Neural cell (in vitro differentiated cells): ENCODE results near the gene KIF6. TPM values are rescaled to one million over a fixed set of nuclear protein-coding genes. Genes with fewer than 3 reads are reported as not detected.

Source experiments
- H2AFZ ChIP-seq: fragments of 200-600, 300-800 bp; sonication (generic), shearing (Covaris generic); 2 replicates; pipeline ENCODE4 v1.6.0; 2014; ENCODE audit warnings: low read depth, mild to moderate bottlenecking, antibody characterized with exemption, low read length, moderate library complexity
- H3F3A ChIP-seq: fragments of 200-600 bp; shearing (Covaris generic); 2 replicates; pipeline ENCODE4 v1.6.1; 2016; ENCODE audit warnings: mild to moderate bottlenecking, moderate library complexity, mixed read lengths, antibody characterized with exemption, low read length; ENCODE audit not compliant: insufficient read depth, poor library complexity, severe bottlenecking
- H3K27ac ChIP-seq: fragments of 200-600, 300-800 bp; sonication (generic), shearing (Covaris generic); 2 replicates; pipeline ENCODE4 v1.5.1; 2014; ENCODE audit warnings: mild to moderate bottlenecking, low read length, moderate library complexity
- H3K27me3 ChIP-seq: fragments of 300-800, 200-600 bp; sonication (generic), shearing (Covaris generic); 2 replicates; pipeline ENCODE4 v1.6.0; 2014; ENCODE audit warnings: mild to moderate bottlenecking, low read depth, low read length, moderate library complexity; ENCODE audit not compliant: insufficient read depth
- H3K36me3 ChIP-seq: fragments of 300-800, 200-600 bp; sonication (generic), shearing (Covaris generic); 2 replicates; pipeline ENCODE4 v1.5.1; 2014; ENCODE audit warnings: mild to moderate bottlenecking, antibody characterized with exemption, low read length, moderate library complexity; ENCODE audit not compliant: insufficient read depth
- H3K4me2 ChIP-seq: fragments of 300-800, 200-600 bp; sonication (generic), shearing (Covaris generic); 2 replicates; pipeline ENCODE4 v1.6.0; 2014; ENCODE audit warnings: mild to moderate bottlenecking, low read length
- H3K4me3 ChIP-seq: fragments of 300-800, 200-600 bp; sonication (generic), shearing (Covaris generic); 2 replicates; pipeline ENCODE4 v1.5.1; 2014; ENCODE audit warnings: mild to moderate bottlenecking, low read length, moderate library complexity
- H3K79me2 ChIP-seq: fragments of 200-600 bp; shearing (Covaris generic); replicated peaks from 2 replicates; pipeline ENCODE4 v1.6.0; 2014; ENCODE audit warnings: mild to moderate bottlenecking, low read length, moderate library complexity; ENCODE audit not compliant: insufficient read depth
- H3K9ac ChIP-seq: fragments of 300-800, 200-600 bp; sonication (generic), shearing (Covaris generic); 2 replicates; pipeline ENCODE4 v1.6.1; 2016; ENCODE audit warnings: mild to moderate bottlenecking, low read length, mixed read lengths
- H3K9me2 ChIP-seq: fragments of 200-600 bp; shearing (Covaris generic); 2 replicates; pipeline ENCODE4 v1.6.1; 2016; ENCODE audit warnings: mild to moderate bottlenecking, low read length, mixed read lengths; ENCODE audit not compliant: insufficient read depth
- H3K9me3 ChIP-seq: fragments of 200-600, 300-800 bp; sonication (generic), shearing (Covaris generic); 2 replicates; pipeline ENCODE4 v1.6.1; 2016; ENCODE audit warnings: mild to moderate bottlenecking, mixed run types, low read length, moderate library complexity, mixed read lengths
- H4K20me1 ChIP-seq: fragments of 200-600 bp; shearing (Covaris generic); 2 replicates; pipeline ENCODE4 v1.6.1; 2016; ENCODE audit warnings: mild to moderate bottlenecking, mixed run types; ENCODE audit not compliant: insufficient read depth
- EP300 ChIP-seq: fragments of 450-650 bp; conservative IDR thresholded peaks from 2 replicates; pipeline ENCODE4 v1.6.1; 2014; ENCODE audit warnings: antibody characterized with exemption, mild to moderate bottlenecking, moderate library complexity; ENCODE audit not compliant: poor library complexity, severe bottlenecking
- EZH2 ChIP-seq: fragments of 200-600, 300-800 bp; shearing (Covaris generic), sonication (generic); IDR thresholded peaks from 2 replicates; pipeline ENCODE4 v1.6.1; 2014; ENCODE audit warnings: antibody characterized with exemption, low read length, borderline replicate concordance, mild to moderate bottlenecking; ENCODE audit not compliant: insufficient read depth, poor library complexity, severe bottlenecking
- MXI1 ChIP-seq: fragments of 450-650 bp; conservative IDR thresholded peaks from 2 replicates; pipeline ENCODE4 v1.6.1; 2014; ENCODE audit warnings: antibody characterized with exemption, mild to moderate bottlenecking; ENCODE audit not compliant: poor library complexity, severe bottlenecking
- POLR2AphosphoS5 ChIP-seq: IDR thresholded peaks from 2 replicates; pipeline ENCODE4 v1.6.1; 2012
- RAD21 ChIP-seq: fragments of 450-650 bp; conservative IDR thresholded peaks from 2 replicates; pipeline ENCODE4 v1.6.1; 2014; ENCODE audit warnings: antibody characterized with exemption, mild to moderate bottlenecking, moderate library complexity
- REST ChIP-seq: IDR thresholded peaks from 2 replicates; pipeline ENCODE4 v1.6.1; 2012; ENCODE audit warnings: borderline replicate concordance
- SMC3 ChIP-seq: fragments of 450-650 bp; conservative IDR thresholded peaks from 2 replicates; pipeline ENCODE4 v1.6.1; 2014; ENCODE audit warnings: antibody characterized with exemption, mild to moderate bottlenecking, moderate library complexity; ENCODE audit not compliant: poor library complexity
- TAF1 ChIP-seq: IDR thresholded peaks from 2 replicates; pipeline ENCODE4 v1.6.1; 2012; ENCODE audit warnings: low read depth
- polyA plus RNA-seq: library from polyadenylated mRNA; depleted of rRNA; stranded (reverse); fragments of >200 nt; gene quantifications from 2 replicates; pipeline ENCODE4 v1.2.3, GENCODE V29; 2014
- TF ChIP-seq, protein P1 (sequence below): fragments of 450-650 bp; IDR thresholded peaks from 2 replicates; pipeline ENCODE4 v1.5.1; 2014; ENCODE audit warnings: antibody characterized with exemption, mild to moderate bottlenecking, moderate library complexity; ENCODE audit not compliant: poor library complexity, severe bottlenecking

Gene KIF6
- polyA plus RNA-seq, 1 donor from 2014 or later, result 2.1 TPM

GRCh38 chr6:39471954-39472659, 253.1 kb downstream of the KIF6 start:
- H3K9ac ChIP-seq, result no peak overlapping the region
- H3K9me3 ChIP-seq, result no peaks in the 10 kb centered on the region
- H3K4me3 ChIP-seq, result no peak overlapping the region
- H3F3A ChIP-seq, result no peaks in the 10 kb centered on the region
- no peaks in the 10 kb centered on the region for H3K36me3 ChIP-seq
- no peaks in the 10 kb centered on the region for H4K20me1 ChIP-seq
- no peaks in the 10 kb centered on the region for H3K27me3 ChIP-seq
- no peak for TF ChIP-seq MXI1
- no peak for TF ChIP-seq EZH2
- TF ChIP-seq, protein P1, sequence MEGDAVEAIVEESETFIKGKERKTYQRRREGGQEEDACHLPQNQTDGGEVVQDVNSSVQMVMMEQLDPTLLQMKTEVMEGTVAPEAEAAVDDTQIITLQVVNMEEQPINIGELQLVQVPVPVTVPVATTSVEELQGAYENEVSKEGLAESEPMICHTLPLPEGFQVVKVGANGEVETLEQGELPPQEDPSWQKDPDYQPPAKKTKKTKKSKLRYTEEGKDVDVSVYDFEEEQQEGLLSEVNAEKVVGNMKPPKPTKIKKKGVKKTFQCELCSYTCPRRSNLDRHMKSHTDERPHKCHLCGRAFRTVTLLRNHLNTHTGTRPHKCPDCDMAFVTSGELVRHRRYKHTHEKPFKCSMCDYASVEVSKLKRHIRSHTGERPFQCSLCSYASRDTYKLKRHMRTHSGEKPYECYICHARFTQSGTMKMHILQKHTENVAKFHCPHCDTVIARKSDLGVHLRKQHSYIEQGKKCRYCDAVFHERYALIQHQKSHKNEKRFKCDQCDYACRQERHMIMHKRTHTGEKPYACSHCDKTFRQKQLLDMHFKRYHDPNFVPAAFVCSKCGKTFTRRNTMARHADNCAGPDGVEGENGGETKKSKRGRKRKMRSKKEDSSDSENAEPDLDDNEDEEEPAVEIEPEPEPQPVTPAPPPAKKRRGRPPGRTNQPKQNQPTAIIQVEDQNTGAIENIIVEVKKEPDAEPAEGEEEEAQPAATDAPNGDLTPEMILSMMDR, result no peak
- TF ChIP-seq POLR2AphosphoS5, result no peak
- TF ChIP-seq REST, result no peak
- TF ChIP-seq TAF1, result no peak
- TF ChIP-seq EP300, result no peak
- TF ChIP-seq RAD21, result no peak
- TF ChIP-seq SMC3, result no peak
- no peaks in the 10 kb centered on the region for H3K79me2 ChIP-seq
- H3K4me2 ChIP-seq, result no peak overlapping the region
- H3K27ac ChIP-seq, result no peak overlapping the region
- no peaks in the 10 kb centered on the region for H3K9me2 ChIP-seq
- H2AFZ ChIP-seq, result no peak overlapping the region

DNA sequence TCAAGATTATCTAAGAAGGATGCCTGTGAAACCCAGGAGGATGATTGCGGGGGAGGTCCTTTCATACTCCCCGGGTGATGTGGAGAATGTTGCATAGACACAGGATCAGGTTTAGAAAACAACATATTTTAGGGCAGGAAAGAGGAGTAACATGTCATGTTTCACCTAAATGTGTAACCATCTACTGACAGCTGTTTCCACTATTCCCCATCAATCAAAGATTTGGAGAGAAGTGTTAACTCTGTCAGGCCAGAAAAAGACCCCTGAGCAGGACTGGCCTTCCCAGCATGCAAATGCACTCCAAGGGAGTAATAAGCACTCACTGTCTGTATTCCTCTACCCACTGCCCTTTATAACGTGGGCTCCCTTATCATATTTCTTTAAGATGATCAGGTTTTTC, 254.7 kb downstream of the KIF6 start:
- no peak overlapping the region for H3K27ac ChIP-seq
- TF ChIP-seq RAD21, result no peak
- no peak for TF ChIP-seq REST
- TF ChIP-seq EZH2, result no peak
- TF ChIP-seq SMC3, result no peak
- no peak for TF ChIP-seq MXI1
- no peak for TF ChIP-seq EP300
- TF ChIP-seq, protein P1, result no peak
- no peak for TF ChIP-seq TAF1
- TF ChIP-seq POLR2AphosphoS5, result no peak
- no peaks in the 10 kb centered on the region for H3K79me2 ChIP-seq
- no peaks in the 10 kb centered on the region for H3F3A ChIP-seq
- no peaks in the 10 kb centered on the region for H4K20me1 ChIP-seq
- H3K36me3 ChIP-seq, result no peaks in the 10 kb centered on the region
- H3K4me3 ChIP-seq, result no peak overlapping the region
- H2AFZ ChIP-seq, result no peak overlapping the region
- no peak overlapping the region for H3K9ac ChIP-seq
- H3K9me3 ChIP-seq, result no peaks in the 10 kb centered on the region
- no peaks in the 10 kb centered on the region for H3K9me2 ChIP-seq
- H3K4me2 ChIP-seq, result no peak overlapping the region
- H3K27me3 ChIP-seq, result no peaks in the 10 kb centered on the region
